ENCODE measurements around the gene MALRD1. TPM values are rescaled to one million over a fixed set of nuclear protein-coding genes. Genes with fewer than 3 reads are reported as not detected.

MALRD1 gene
- total and polyA plus RNA-seq, 2 of the 8 experiments (the other 6 are each of a cell fraction or from before 2014, with no cell fraction given), result 0.32 to 0.35 TPM

DNA sequence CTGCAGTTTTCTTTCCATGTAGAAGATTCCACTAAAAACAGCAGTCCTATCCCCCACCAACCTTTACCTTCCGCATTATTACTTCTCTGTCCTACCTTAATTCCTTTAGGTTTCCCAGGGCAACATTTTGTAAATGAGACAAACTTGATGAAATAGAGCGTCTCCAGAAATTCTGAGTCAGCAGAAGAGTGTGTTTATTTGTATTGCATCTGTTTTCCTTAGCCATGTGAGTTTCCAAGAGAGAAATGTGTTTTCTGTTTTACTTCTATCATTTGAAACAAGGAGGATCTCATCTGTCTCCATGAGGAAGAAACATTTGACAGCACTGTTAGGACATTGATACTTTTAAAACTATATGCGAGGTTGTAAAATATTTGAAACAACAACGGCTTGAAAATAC is 523.5 kb downstream of the MALRD1 start:
- no peak overlapping the region for H3K23ac ChIP-seq (ENCODE audit: insufficient read length)
- H2BK20ac ChIP-seq (ENCODE audit: low read length), result no peak overlapping the region
- no peak overlapping the region for H3K14ac ChIP-seq (ENCODE audit: insufficient read length)
- H3K4me2 ChIP-seq (ENCODE audit: insufficient read depth in 1 of 2, low read depth in 2 of 2, low read length in 2 of 2), result no peak overlapping the region
- FAIRE-seq, result no peak
- TF ChIP-seq MAX (IDR thresholded peaks at IDR 0.05), result no peak
- TF ChIP-seq EGR1 (IDR thresholded peaks at IDR 0.05; ENCODE audit: borderline replicate concordance, low read depth, low read length), result no peak
- TF ChIP-seq KDM1A (IDR thresholded peaks at IDR 0.05; ENCODE audit: borderline replicate concordance, low read length), result no peak
- no peak for TF ChIP-seq KDM4A (IDR thresholded peaks at IDR 0.05; ENCODE audit: low read depth, low read length, severe bottlenecking)
- no peak for TF ChIP-seq ZNF274 (IDR thresholded peaks at IDR 0.05; ENCODE audit: borderline replicate concordance, extremely low read depth, low read length)
- no peak for TF ChIP-seq KDM5A (IDR thresholded peaks at IDR 0.05; ENCODE audit: low read length)
- TF ChIP-seq TEAD4 (IDR thresholded peaks at IDR 0.05; ENCODE audit: low read depth, low read length), result no peak
- TF ChIP-seq GABPA (IDR thresholded peaks at IDR 0.05; ENCODE audit: borderline replicate concordance, insufficient read depth, low read length), result no peak
- no peak for TF ChIP-seq FOSL1 (IDR thresholded peaks at IDR 0.05; ENCODE audit: insufficient read depth, low read depth, low read length)
- TF ChIP-seq POLR2A (IDR thresholded peaks at IDR 0.05; ENCODE audit: control extremely low read depth in 1 of 2, low read depth in 2 of 2, low read length in 2 of 2), result no peak
- no peaks in the 10 kb centered on the region for H3K79me1 ChIP-seq (ENCODE audit: low read depth, low read length)
- DNase-seq (ENCODE audit: low read depth in 1 of 2, low spot score in 2 of 2), result no peak
- peaks cover 0 to 1% (median 0%) of the 10 kb centered on the region in 4 experiments; a peak in 1 of 7 replicates for H3K27me3 ChIP-seq (replicated peaks in 1 of 4; ENCODE audit: control insufficient read depth in 3 of 4, extremely low read depth in 1 of 4, insufficient read depth in 3 of 4, low read length in 3 of 4)
- no peak overlapping the region for H3K18ac ChIP-seq (ENCODE audit: extremely low read depth, low read length)
- ChIA-PET CTCF (ENCODE audit: partially characterized antibody) (no interaction called here), POLR2A (ENCODE audit: partially characterized antibody) (no interaction called here)
- no peak overlapping the region for H2BK5ac ChIP-seq (ENCODE audit: low read depth, low read length)
- no peaks in the 10 kb centered on the region for H3K4me1 ChIP-seq (replicated peaks in 1 of 4; ENCODE audit: control insufficient read depth in 3 of 4, insufficient read depth in 4 of 4, low read length in 3 of 4)
- H3K9ac ChIP-seq (replicated peaks in 1 of 4; ENCODE audit: extremely low read depth in 1 of 4, low read depth in 3 of 4, low read length in 3 of 4), result no peak overlapping the region
- no peak overlapping the region for H2BK120ac ChIP-seq (replicated peaks; ENCODE audit: low read depth, low read length)
- no peak overlapping the region for H2AK5ac ChIP-seq (ENCODE audit: low read depth, low read length)
- no peak overlapping the region for H3K27ac ChIP-seq (ENCODE audit: low read depth, low read length)
- no peaks in the 10 kb centered on the region for H3K9me3 ChIP-seq (ENCODE audit: insufficient read depth in 2 of 2, low read depth in 1 of 2, low read length in 1 of 2)
- WGBS, 2 experiments (ENCODE audit: extremely low coverage in 1 of 2, insufficient coverage in 1 of 2, insufficient read length in 1 of 2, insufficient replicate concordance in 2 of 2, low coverage in 1 of 2, low lambda C conversion rate in 2 of 2, missing lambda C conversion rate in 1 of 2), result 85% methylated on average over 4 of the region's 4 CpGs; no CpG with 5 or more reads in 1 of the 2 experiments
- no peak overlapping the region for H3K56ac ChIP-seq (replicated peaks; ENCODE audit: insufficient read length, low read depth, low read length)
- H4K20me1 ChIP-seq (replicated peaks in 1 of 2; ENCODE audit: control insufficient read depth in 1 of 2, insufficient read depth in 2 of 2, low read length in 2 of 2), result no peaks in the 10 kb centered on the region
- H2BK12ac ChIP-seq (ENCODE audit: low read depth, low read length), result no peak overlapping the region
- H3K4me3 ChIP-seq (ENCODE audit: extremely low read depth in 1 of 4, insufficient read depth in 2 of 4, low read depth in 3 of 4, low read length in 4 of 4), result no peak overlapping the region
- H2AFZ ChIP-seq (ENCODE audit: low read length), result no peak overlapping the region
- H3K23me2 ChIP-seq (ENCODE audit: low read depth, low read length), result no peaks in the 10 kb centered on the region; the same call in 1 of the 2 replicates
- H4K8ac ChIP-seq (ENCODE audit: extremely low read depth, insufficient read depth, low read length), result no peak overlapping the region
- no peaks in the 10 kb centered on the region for H3K36me3 ChIP-seq (ENCODE audit: control insufficient read depth in 2 of 4, insufficient read depth in 4 of 4, low read length in 3 of 4)
- H2BK15ac ChIP-seq (ENCODE audit: low read length), result no peak overlapping the region
- no peak overlapping the region for H3K4ac ChIP-seq (replicated peaks; ENCODE audit: insufficient read length, low read depth, low read length)
- H3K79me2 ChIP-seq (ENCODE audit: control insufficient read depth in 1 of 2, insufficient read depth in 2 of 2, low read length in 2 of 2), result no peaks in the 10 kb centered on the region
- no peak overlapping the region for H4K5ac ChIP-seq (ENCODE audit: insufficient read length, low read depth, low read length)
- no peak overlapping the region for H4K91ac ChIP-seq (replicated peaks; ENCODE audit: insufficient read length, low read length)
